Stimulated activated CD4-positive, alpha-beta T cell treated with anti-CD3 and anti-CD28 coated beads, Interleukin-15, amount 100 ng/mL, for 24 hours (primary cell): ENCODE measurements around the gene RPL39L.
"Not testable (repeated sequence)": the region's sequence is repeated elsewhere in the genome, so short reads cannot be mapped to it uniquely, and the experiment has no call there.

Experiments used
- DNase-seq: peaks from one replicate; pipeline ENCODE4 v3.0.0-alpha.2; 2020

RPL39L gene

GRCh38 chr3:187139126-187139894 is at the start of gene RPL39L:
Gene RPL39L, minus strand, starts transcription at chr3:187139496. Its CDS starts 18,196 bp downstream, at chr3:187121300.
- DNase-seq = peak; percentile 95

GRCh38 chr3:187188931-187189330 is 49.6 kb upstream of the RPL39L start:
- DNase-seq = no peak

- DNase-seq = no peak
These were observed 47.6 kb upstream of the RPL39L start for GRCh38 chr3:187186801-187187421.

- no peak for DNase-seq
These were observed 47.1 kb upstream of the RPL39L start for GRCh38 chr3:187186375-187186774.

- DNase-seq = no peak
These were observed 46.5 kb upstream of the RPL39L start for GRCh38 chr3:187185759-187186158.

GRCh38 chr3:187183903-187184302 is 44.6 kb upstream of the RPL39L start:
- DNase-seq = no peak

- no peak for DNase-seq
These were observed 44.0 kb upstream of the RPL39L start for GRCh38 chr3:187183210-187183862.

- DNase-seq = no peak
These were observed 42.3 kb upstream of the RPL39L start for GRCh38 chr3:187181454-187182170.

GRCh38 chr3:187172929-187173328 is 33.6 kb upstream of the RPL39L start:
- DNase-seq = no peak

- not testable (repeated sequence) for DNase-seq
These were observed 31.6 kb upstream of the RPL39L start for GRCh38 chr3:187170911-187171310.

GRCh38 chr3:187169231-187169960 is 30.1 kb upstream of the RPL39L start:
- no peak for DNase-seq

GRCh38 chr3:187167777-187168176 is 28.5 kb upstream of the RPL39L start:
- DNase-seq = no peak

- DNase-seq = no peak
These were observed 27.5 kb upstream of the RPL39L start for GRCh38 chr3:187166750-187167149.

- peak; percentile 18 for DNase-seq
These were observed 25.8 kb upstream of the RPL39L start for GRCh38 chr3:187165144-187165543.

- no peak for DNase-seq
These were observed 23.1 kb upstream of the RPL39L start for GRCh38 chr3:187162265-187162953.

GRCh38 chr3:187161556-187161955 is 22.3 kb upstream of the RPL39L start:
- DNase-seq = no peak

- peak; percentile 80 for DNase-seq
These were observed 11.3 kb upstream of the RPL39L start for GRCh38 chr3:187150599-187150998.

GRCh38 chr3:187150186-187150585 is 10.9 kb upstream of the RPL39L start:
- DNase-seq = no peak

- no peak for DNase-seq
These were observed 7.1 kb upstream of the RPL39L start for GRCh38 chr3:187146389-187146788.

- no peak for DNase-seq
These were observed 6.0 kb upstream of the RPL39L start for GRCh38 chr3:187145149-187145895.

GRCh38 chr3:187139895-187140253 is 578 bp upstream of the RPL39L start:
- no peak for DNase-seq
